ENCODE results near the gene ORM2. TPM values are rescaled to one million over a fixed set of nuclear protein-coding genes. Genes with fewer than 3 reads are reported as not detected.
"Not testable (repeated sequence)": the region's sequence is repeated elsewhere in the genome, so short reads cannot be mapped to it uniquely, and the experiment has no call there.

ORM2 gene
- total RNA-seq, 1 experiment from 2014 or later = not detected

DNA sequence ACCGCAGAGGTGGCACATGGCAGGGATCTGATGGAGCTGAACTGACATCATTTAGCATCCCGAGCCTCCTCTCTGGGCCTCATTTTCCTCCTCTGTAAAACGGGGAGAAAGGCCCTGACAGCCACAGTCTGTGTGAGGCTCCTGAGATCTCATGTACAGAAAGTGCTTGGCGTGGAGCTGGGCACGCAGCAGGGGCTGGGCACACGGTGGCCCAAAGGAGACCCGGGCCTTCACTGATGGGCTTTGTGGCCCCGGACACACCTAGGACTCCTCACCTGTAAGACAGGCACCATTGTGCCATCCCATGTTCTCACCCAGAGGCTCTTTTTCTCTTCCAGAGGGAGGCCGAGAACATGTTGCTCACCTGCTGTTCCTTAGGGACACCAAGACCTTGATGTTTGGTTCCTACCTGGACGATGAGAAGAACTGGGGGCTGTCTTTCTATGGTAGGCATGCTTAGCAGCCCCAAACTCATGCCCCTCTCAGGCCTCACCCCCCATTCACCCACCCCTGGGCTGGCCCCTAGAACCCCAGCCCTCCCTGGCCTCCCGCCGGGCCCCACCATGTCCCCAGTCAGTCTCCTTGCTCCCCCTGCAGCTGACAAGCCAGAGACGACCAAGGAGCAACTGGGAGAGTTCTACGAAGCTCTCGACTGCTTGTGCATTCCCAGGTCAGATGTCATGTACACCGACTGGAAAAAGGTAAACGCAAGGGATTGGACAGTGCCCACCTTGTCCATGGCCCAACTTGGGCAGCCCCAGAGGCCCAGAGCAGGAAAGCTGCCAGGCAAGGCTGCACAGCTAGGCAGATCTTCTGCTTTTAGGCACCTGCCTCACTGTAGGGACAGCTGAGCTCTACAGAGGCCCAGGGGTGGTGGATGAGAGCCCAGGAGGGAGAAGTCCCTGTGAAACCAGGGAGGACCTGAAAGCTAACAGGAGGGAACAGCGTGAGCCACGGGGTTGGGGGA, 1.8 kb downstream of the ORM2 start:
- not testable (repeated sequence) for DNase-seq (ENCODE audit: low spot score)

- DNase-seq (ENCODE audit: low spot score) = not testable (repeated sequence)
Measured at GRCh38 chr9:114332474-114333040, 2.9 kb downstream of the ORM2 start.

GRCh38 chr9:114333718-114334117, 4.0 kb downstream of the ORM2 start:
- DNase-seq (ENCODE audit: low spot score) = not testable (repeated sequence)

DNA sequence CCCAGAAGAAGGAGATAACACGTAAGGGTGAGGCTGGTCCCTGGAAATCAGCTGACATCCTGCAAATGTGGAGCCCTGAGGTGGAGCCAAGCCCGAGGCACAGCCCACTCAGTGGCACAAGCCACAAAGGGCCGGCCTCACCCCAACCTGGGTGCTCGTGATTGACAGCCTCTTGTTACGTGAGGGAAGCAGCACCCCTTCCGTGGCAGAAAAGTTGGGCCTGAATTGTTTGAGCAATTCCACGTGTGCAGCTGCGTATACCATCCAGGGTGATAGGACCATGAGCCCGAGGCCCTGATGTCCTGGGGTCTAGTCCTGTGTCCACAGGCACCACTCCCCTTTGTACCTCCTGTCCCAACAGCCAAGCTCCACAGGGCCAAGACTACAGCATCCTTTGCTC, 4.8 kb downstream of the ORM2 start:
- no peak for DNase-seq (ENCODE audit: low spot score)

GRCh38 chr9:114335745-114336144, 6.1 kb downstream of the ORM2 start:
- DNase-seq (ENCODE audit: low spot score) = no peak

DNA sequence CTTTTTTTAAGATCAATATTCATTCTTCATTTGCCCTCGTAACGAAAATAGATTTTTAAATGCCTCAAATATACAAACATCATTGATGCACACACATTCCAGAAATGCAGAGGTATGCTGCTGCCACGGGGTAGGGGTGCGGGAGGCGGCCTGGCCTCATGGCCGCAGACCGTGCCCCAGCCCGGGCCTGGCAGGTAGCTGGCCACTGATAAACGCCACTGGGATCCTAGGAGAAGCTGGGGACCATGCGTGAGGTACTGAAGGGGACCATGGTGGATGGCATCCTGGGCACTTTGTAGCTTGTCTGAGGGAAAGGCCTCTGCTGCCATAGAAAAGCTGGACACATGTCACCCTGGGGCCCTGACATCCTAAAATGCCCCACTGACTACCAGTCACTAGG, 6.5 kb downstream of the ORM2 start:
- no peak for DNase-seq (ENCODE audit: low spot score)

- no peak for DNase-seq (ENCODE audit: low spot score)
Measured at GRCh38 chr9:114336699-114337395, 7.2 kb downstream of the ORM2 start.

DNA sequence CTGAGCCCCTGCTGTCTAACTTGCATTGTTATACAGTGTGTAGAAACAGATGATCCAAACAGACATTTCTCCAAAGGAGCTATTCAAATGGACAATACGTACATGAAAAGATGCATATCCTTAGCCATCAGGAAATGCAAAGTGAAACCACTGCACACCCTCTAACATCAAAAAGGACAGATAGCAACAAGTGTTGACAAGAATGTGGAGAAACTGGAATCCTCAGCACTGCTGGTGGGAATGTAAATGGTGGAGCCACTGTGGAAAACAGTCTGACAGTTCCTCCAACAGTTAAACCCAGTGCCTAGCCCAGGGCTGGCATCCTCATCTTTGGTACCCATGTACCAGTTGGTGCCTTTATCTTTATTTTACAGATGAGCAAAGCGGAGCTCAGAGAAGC, 8.5 kb downstream of the ORM2 start:
- DNase-seq (ENCODE audit: low spot score) = no peak

GRCh38 chr9:114339130-114339908, 9.7 kb downstream of the ORM2 start:
- DNase-seq (ENCODE audit: low spot score) = peak; percentile 54

GRCh38 chr9:114341152-114341830, 11.6 kb downstream of the ORM2 start:
- no peak for DNase-seq (ENCODE audit: low spot score)

DNA sequence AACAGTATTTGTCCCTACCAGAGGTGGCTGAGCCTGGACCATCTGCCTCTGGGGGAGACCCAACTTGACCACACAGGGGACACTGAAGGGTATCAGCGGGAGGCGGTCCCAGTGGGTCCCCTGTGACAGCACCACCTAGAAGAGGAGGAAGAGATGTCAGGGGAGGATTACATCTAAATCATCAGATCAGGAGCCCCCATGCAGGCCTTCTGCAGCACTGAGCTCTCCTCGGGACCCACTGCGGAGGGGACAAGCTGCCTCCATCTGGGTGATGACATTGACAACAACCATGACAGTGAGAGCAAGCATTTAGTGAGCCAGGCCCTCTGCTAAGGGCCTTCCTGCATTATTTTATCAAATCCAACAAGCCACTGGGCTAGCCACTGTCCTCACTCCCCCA, 12.3 kb downstream of the ORM2 start:
- DNase-seq (ENCODE audit: low spot score) = no peak

GRCh38 chr9:114342755-114343440, 13.2 kb downstream of the ORM2 start:
- DNase-seq (ENCODE audit: low spot score) = no peak

GRCh38 chr9:114343471-114344187, 14.0 kb downstream of the ORM2 start:
- DNase-seq (ENCODE audit: low spot score) = no peak

GRCh38 chr9:114344188-114344566, 14.5 kb downstream of the ORM2 start:
- no peak for DNase-seq (ENCODE audit: low spot score)

DNA sequence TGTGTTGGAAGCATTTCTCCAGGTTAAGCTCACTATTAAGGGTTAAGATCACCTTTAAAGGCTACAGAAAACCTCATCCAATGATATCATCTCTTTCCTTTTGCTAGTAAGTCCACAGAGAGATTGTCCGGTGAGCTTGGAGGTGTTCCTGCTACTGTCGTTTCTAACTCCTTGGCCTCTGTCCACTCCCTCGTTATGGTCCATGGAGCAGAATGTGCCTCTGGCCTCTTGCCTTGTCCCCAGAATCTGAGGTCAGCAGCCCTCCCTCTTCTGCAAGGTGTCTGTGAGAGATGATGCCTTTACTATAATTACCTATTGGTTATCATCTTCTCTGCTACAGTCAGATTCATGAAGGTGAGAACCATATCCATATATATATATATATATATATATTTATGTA, 15.0 kb downstream of the ORM2 start:
- no peak for DNase-seq (ENCODE audit: low spot score)

- DNase-seq (ENCODE audit: low spot score) = no peak
Measured at GRCh38 chr9:114345493-114346065, 15.9 kb downstream of the ORM2 start.

DNA sequence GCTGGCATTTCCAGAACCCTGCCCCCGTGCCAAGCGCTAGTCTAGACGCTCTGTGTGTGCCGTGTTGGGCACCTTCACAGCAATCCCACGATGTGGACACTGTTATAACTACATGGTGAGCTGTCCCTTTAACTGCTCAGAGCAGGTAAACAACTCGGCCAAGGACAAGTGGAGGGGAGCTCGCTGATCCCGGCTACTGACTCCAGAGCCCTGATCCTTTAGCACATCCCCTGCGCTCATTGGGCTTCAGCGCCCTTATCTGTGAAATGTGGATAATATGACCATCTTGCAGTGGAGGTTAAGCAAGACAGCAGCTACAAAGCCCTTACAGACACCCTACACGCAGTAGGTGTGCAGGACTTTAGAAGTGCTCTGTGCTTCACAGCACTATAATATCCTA, 16.5 kb downstream of the ORM2 start:
- DNase-seq (ENCODE audit: low spot score) = no peak

GRCh38 chr9:114347675-114348074, 18.0 kb downstream of the ORM2 start:
- no peak for DNase-seq (ENCODE audit: low spot score)

- peak; percentile 6 for DNase-seq (ENCODE audit: low spot score)
Measured at GRCh38 chr9:114348261-114348905, 18.7 kb downstream of the ORM2 start.
